Kidney capillary endothelial cell (primary cell): ENCODE results near the gene SLC17A6.

ENCODE experiments used
- DNase-seq: peaks from one replicate; pipeline ENCODE4 v3.0.0-alpha.2; 2018; ENCODE audit warnings: low spot score

SLC17A6 gene

DNA sequence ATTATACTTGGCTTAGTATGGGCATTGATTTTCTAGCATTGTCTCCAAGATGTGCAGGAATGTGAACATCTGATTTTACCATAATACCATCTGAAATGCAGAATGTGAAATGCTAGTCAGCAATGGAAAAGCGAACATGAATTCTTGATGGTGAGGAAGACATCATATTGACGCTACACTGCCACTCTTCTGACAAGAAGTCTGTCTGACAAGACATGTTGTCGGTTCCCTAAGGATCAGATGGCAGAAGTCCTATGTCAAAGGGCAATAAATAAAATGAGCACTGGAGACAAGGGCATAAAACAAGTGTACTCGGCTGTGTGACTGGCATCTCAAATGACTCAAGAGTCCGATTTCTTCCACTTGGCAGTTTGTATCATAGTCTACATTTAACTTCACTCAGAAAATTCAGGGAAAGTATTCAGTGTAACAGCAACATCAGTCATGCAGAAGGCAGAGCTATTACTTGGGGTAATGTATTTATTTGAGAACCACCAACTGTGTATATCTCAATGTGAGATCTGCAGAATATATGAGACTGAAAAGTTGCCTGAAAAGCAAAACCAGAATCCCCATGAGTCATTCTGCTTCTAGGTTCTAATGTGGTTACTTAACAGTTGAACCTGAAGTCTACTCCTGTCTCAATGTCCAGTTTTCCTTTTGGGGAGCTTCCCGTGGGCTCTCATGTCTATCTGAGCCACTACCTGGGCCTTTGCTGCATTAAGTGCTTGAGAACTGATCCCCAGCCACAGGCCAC is 51.5 kb downstream of the SLC17A6 start:
- DNase-seq, result no peak

DNA sequence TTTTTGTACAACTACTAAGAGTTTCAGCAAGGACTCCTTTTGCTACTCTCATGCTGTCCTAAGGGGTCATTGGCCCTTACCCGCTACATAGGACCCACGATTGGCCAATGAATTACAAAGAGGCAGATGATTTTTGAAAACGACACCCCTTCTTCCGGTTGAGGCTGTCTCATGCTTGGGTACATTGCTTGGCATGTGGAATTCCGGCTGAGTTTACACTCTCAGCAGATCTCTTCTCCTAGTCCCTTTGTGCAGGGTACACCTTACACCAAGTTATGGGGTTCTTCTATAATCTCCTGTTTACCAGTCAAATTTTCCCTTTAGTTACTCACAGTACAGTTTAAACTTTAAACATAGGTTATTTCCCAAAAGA is 52.1 kb downstream of the SLC17A6 start:
- no peak for DNase-seq

DNA sequence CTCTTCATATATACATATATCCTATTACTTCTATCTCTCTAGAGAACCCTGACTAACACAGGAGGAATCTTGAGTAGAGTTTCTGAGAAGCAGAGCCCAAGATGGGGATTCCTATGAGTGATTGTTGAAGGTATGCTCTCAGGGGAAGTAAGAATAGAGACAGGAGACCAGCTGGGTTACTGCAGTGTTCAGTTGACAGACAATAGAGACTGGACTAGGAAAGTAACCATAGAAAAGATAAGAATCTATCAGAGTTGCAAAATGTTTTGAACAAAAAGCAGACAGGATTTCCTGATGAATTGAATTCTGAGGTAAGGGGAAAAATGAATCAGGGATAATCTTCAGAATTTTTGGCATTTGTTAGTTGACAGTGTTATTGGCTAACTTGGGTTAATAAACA is 54.4 kb downstream of the SLC17A6 start:
- peak; percentile 44 for DNase-seq

DNA sequence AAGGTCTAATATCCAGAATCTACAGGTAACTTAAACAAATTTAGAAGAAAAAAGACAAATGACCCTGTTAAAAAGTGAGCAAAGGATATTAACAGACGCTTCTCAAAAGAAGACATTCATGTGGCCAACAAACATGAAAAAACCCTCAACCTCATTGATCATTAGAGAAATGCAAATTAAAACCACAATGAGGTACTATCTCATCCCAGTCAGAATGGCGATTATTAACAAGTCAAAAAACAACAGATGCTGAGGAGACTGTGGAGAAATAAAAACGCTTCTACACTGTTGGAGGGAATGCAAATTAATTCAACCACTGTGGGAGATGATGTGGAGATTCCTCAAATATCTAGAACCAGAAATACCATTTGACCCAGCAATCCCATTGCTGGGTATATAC is 67.2 kb downstream of the SLC17A6 start:
- no peak for DNase-seq

DNA sequence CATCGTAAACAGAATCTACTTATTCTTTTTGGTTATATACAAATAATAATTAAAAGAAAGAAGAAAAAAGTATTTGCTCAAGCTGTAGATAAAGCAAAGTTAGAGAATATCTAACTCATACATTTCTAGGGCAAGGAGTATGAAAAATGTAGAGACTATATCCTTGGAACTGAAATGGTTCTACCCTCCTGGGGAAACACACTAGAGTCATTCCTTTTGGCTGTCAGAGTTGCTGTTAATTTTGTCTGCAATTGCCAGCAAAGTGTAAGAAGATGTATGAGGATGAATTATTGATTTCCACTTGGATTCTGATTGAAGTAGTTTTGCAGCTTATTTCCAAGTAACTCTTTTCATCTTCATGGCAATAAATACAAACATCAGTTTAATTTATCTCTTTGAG is 69.1 kb downstream of the SLC17A6 start:
- DNase-seq, result no peak

DNA sequence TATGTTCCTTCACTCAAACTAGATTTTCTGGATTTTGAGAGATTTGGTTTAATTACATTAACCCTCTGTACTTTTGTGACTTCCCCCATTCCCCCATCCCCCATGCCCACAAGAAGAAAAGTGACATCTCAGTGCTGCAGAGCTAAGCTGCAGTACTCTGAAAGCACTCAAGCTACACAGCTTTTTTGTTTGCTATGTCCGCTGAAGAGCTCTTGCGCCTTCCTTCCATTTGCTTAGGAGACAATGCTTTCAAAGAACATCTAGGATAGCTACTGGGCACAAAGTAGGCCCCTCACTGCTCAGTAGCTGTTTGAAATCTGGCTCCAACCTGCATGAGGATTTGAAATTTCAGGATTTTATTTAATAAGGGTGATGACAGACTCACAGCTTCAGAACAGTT is 69.7 kb downstream of the SLC17A6 start:
- DNase-seq, result no peak

DNA sequence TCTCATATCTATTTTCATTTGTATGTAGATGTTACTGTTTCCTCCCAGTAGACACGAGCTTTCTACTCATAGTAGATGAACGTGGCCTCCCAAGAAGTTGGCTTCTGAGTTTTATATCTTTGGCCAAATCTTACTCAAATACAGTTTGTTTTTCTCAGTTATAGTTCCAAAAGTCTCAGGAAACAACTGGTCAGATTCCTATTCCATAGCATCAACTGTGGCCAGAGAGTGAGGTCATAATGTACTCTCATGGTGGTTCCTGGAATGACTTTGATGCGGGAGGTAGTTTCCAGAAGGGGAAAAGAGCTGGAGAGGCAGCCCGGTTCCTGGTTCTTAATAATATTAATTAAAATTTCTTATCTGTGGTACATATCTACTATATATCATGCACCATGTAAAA is 77.3 kb downstream of the SLC17A6 start:
- DNase-seq, result no peak

DNA sequence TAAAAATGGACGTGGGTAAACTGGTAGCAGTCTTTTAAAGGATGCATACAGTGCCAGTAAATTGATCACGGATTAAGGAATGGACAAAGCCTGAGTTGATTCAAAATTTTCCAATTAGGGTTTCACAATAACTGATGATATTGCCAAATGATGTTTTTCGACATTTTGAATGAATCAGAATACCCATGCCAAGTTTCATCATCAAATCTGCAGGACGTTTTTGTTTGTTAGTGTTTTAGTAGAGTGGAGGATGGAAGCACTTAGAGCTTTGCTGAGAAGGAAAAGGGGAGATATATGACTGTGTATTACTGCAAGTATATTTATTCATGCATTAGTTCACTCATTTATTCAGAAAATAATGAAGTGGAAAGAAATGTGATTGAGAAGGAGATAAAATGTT is 78.3 kb downstream of the SLC17A6 start:
- no peak for DNase-seq

DNA sequence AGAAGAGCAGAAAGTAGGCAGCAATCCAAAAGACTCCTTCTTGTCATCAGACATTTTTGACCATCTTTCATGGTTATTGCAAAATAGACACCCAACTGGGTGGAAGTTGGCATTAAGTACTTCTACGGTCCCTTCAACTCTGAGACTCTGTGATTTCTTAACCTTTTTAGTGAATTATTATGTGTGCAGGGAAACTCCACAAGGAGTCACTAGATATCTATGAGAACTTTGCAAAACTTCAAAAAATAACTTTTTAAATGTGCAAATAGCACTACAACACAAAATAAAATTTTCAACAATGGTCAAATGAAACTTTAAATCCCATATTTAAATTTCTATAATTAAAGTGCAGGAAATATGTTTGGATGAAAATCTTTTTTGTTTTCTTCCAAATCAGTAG is 88.7 kb downstream of the SLC17A6 start:
- DNase-seq, result no peak
